Sigmoid colon (tissue), 4 donors: ENCODE measurements around the gene RAB3B.

ENCODE experiments used
- CTCF ChIP-seq, 4 experiments: fragments of 450-650 bp in 3 of 4; fragments of 200-600 bp in 1 of 4; IDR thresholded peaks; one replicate each; pipeline ENCODE4 v1.5.1; 2016 to 2019; ENCODE audit warnings: antibody characterized with exemption in 4 of 4, mild to moderate bottlenecking in 3 of 4, moderate library complexity in 2 of 4
- POLR2A ChIP-seq, 2 donors: fragments of 450-650 bp; IDR thresholded peaks; one replicate each; pipeline ENCODE4 v1.6.1; 2016; ENCODE audit warnings: antibody characterized with exemption in 2 of 2, mild to moderate bottlenecking in 2 of 2, moderate library complexity in 2 of 2
- POLR2AphosphoS5 ChIP-seq, 4 donors: sonication (generic); formaldehyde crosslinking; IDR thresholded peaks; one replicate each; pipeline ENCODE4 v1.6.1; 2017; ENCODE audit warnings: antibody characterized with exemption in 4 of 4

DNA sequence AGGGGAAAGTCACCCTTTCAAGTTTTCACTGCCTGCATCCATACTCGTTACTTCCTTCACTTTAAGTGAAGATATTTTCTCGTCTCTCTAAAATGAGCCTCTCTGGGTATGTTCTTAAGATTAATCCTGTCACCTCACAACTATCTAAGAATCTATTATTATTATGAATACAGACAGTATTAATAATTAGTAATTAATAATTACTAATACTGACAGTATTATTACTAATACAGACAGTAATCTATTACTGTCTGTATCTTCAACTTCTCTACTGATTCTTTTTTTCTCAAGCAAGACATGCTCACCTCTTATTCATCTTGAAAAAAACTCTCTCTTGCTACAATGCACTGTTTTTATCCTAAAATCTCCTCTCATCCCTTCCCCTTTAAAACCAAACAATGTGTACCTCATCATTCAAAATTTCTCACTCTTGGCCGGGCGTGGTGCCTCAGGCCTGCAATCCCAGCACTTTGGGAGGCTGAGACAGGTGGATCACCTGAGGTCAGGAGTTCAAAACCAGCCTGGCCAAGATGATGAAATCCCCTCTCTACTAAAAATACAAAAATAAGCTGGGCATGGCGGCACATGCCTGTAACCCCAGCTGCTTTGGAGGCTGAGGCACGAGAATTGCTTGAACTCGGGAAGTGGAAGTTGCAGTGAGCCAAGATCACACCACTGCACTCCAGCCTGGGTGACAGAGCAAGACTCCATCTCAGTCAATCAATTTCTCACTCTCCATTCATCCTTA lies 119.7 kb downstream of the RAB3B start:
- TF ChIP-seq CTCF (IDR thresholded peaks at IDR 0.05) (no peak), POLR2AphosphoS5 (IDR thresholded peaks at IDR 0.05) (no peak), POLR2A (IDR thresholded peaks at IDR 0.05) (no peak)
